ENCODE results near the gene ENTPD8.

The ENTPD8 gene

GRCh38 chr9:137482094-137482781 lies 41.1 kb upstream of the ENTPD8 start:
- peaks cover 6% of the 10 kb centered on the region for H3K36me3 ChIP-seq (ENCODE audit: control insufficient read depth, insufficient read depth, low read length, severe bottlenecking)
- peak; percentile 85 for DNase-seq (ENCODE audit: low read depth)
- H3K27me3 ChIP-seq (replicated peaks; ENCODE audit: control insufficient read depth, insufficient read depth, low read length) = no peaks in the 10 kb centered on the region
- no peak overlapping the region for H3K4me3 ChIP-seq (ENCODE audit: low read length)
- no peaks in the 10 kb centered on the region for H3K9me3 ChIP-seq (ENCODE audit: control insufficient read depth, low read length)
- no peak overlapping the region for H3K9ac ChIP-seq (ENCODE audit: low read length)
- H3K4me1 ChIP-seq (ENCODE audit: control insufficient read depth, insufficient read depth, low read length) = peaks cover 8% of the 10 kb centered on the region

DNA sequence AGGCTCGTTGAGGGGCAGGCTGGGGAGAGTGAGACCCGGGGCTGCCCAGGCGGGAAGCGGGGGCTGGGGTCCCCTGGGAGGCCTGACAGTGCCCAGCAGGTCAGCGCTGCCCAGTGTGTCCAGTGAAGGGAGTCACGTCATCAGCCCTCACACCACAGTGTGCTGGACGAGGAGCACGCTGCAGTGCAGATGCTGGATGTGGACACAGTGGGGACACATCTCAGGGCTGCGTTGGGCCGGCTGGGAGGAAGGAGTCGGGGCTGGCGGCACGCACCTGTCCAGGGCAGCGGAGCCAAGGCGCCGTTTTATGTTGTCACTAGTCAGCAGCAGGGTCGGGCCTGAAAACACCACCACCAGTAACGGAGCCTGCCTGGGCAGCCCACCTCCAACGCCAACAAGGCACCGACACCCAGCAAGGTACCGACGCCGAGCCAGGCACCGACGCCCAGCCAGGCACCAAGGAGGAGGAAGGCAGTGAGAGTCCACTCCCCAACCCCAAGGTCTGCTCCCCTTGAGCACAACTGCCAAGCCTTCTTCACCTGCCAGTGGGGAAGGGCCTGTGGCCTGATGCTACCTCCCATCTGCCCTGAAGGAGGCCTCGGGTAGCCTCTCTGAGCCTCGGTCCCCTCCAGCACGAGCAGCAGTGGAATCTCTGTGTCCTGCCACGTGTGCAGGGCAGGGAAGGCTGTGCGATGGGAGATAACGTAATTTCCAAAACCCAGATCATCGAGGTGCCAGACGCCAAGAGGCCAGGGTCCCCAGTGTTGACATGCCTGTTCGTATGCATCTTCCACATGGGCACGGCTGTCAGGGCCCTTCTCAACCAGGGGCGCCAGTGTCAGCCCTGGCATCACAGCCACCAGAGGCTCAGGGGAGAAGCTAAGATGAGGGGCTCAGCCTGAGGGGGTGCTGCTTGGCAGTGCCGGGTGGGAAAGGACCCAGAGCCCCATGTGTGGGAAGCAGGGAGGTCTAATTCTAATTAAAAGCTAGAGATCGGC lies 39.8 kb upstream of the ENTPD8 start:
- peaks cover 8% of the 10 kb centered on the region for H3K4me1 ChIP-seq (ENCODE audit: control insufficient read depth, insufficient read depth, low read length)
- H3K9ac ChIP-seq (ENCODE audit: low read length) = no peak overlapping the region
- H3K36me3 ChIP-seq (ENCODE audit: control insufficient read depth, insufficient read depth, low read length, severe bottlenecking) = peaks cover 8% of the 10 kb centered on the region
- no peak overlapping the region for H3K4me3 ChIP-seq (ENCODE audit: low read length)
- DNase-seq (ENCODE audit: low read depth) = no peak
- H3K27me3 ChIP-seq (replicated peaks; ENCODE audit: control insufficient read depth, insufficient read depth, low read length) = no peaks in the 10 kb centered on the region
- H3K9me3 ChIP-seq (ENCODE audit: control insufficient read depth, low read length) = peaks cover 6% of the 10 kb centered on the region

- Histone ChIP-seq H3K27me3 (replicated peaks; ENCODE audit: control insufficient read depth, insufficient read depth, low read length) (no peaks in the 10 kb centered on the region), H3K4me1 (ENCODE audit: control insufficient read depth, insufficient read depth, low read length) (peaks cover 8% of the 10 kb centered on the region)
- no peak for DNase-seq (ENCODE audit: low read depth)
Measured at GRCh38 chr9:137479892-137480685, 38.9 kb upstream of the ENTPD8 start.

GRCh38 chr9:137478962-137479861 lies 38.1 kb upstream of the ENTPD8 start:
- Histone ChIP-seq H3K36me3 (ENCODE audit: control insufficient read depth, insufficient read depth, low read length, severe bottlenecking) (peaks cover 13% of the 10 kb centered on the region), H3K27me3 (replicated peaks; ENCODE audit: control insufficient read depth, insufficient read depth, low read length) (no peaks in the 10 kb centered on the region), H3K4me1 (ENCODE audit: control insufficient read depth, insufficient read depth, low read length) (peaks cover 8% of the 10 kb centered on the region), H3K4me3 (ENCODE audit: low read length) (no peak overlapping the region), H3K9ac (ENCODE audit: low read length) (no peak overlapping the region), H3K9me3 (ENCODE audit: control insufficient read depth, low read length) (peaks cover 11% of the 10 kb centered on the region)
- no peak for DNase-seq (ENCODE audit: low read depth)

More at GRCh38 chr9:137479892-137480685, 38.9 kb upstream of the ENTPD8 start:
- H3K9me3 ChIP-seq (ENCODE audit: control insufficient read depth, low read length) = peaks cover 11% of the 10 kb centered on the region
- H3K9ac ChIP-seq (ENCODE audit: low read length) = no peak overlapping the region
- H3K36me3 ChIP-seq (ENCODE audit: control insufficient read depth, insufficient read depth, low read length, severe bottlenecking) = peaks cover 13% of the 10 kb centered on the region
- no peak overlapping the region for H3K4me3 ChIP-seq (ENCODE audit: low read length)

- H3K36me3 ChIP-seq (ENCODE audit: control insufficient read depth, insufficient read depth, low read length, severe bottlenecking) = peaks cover 13% of the 10 kb centered on the region
- H3K27me3 ChIP-seq (replicated peaks; ENCODE audit: control insufficient read depth, insufficient read depth, low read length) = no peaks in the 10 kb centered on the region
- peaks cover 8% of the 10 kb centered on the region for H3K4me1 ChIP-seq (ENCODE audit: control insufficient read depth, insufficient read depth, low read length)
- no peak overlapping the region for H3K9ac ChIP-seq (ENCODE audit: low read length)
- DNase-seq (ENCODE audit: low read depth) = no peak
- no peak overlapping the region for H3K4me3 ChIP-seq (ENCODE audit: low read length)
- H3K9me3 ChIP-seq (ENCODE audit: control insufficient read depth, low read length) = peaks cover 11% of the 10 kb centered on the region
Measured at GRCh38 chr9:137478613-137478961, 37.4 kb upstream of the ENTPD8 start.

DNA sequence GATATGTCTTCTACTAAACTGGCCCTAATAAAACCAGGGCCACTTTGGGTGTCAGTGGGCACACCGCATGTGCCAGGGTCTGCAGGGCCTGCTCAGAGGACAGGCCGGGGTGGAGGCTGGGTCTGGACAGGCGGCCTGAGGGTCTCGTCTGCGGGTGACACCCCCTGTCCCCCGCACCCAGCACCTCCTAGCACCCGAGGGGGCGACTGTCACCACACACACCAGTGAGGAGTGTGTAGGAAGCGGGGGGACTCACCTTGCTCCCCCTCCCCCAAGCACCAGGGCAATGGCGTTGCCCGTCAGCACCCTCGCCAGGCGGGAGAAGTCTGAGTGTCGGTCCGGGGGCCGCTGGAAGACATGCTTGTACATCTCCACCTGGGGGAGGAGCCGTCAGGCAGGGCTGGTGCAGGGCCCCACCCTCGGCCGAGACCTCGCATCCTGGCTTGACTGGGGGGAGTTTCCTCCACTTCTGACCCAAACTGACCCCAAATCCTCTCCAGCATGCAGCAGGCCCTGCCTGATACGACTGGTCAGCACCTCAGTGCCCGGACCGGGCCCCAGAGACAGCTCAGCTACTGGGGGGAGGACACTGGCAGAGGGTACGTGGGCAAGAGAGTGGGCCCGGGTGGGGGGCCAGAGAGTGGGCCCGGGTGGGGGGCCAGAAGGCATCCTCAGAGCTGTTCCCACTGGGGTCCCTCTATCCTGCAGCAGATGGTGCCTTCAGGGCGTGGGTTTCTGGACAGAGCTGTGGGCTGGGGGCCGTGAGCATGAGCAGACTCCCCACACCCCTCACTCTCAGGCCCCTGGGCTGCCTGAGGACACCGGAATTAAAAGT lies 36.8 kb upstream of the ENTPD8 start:
- H3K36me3 ChIP-seq (ENCODE audit: control insufficient read depth, insufficient read depth, low read length, severe bottlenecking) = peaks cover 13% of the 10 kb centered on the region
- peaks cover 11% of the 10 kb centered on the region for H3K9me3 ChIP-seq (ENCODE audit: control insufficient read depth, low read length)
- no peak overlapping the region for H3K4me3 ChIP-seq (ENCODE audit: low read length)
- H3K9ac ChIP-seq (ENCODE audit: low read length) = no peak overlapping the region
- no peaks in the 10 kb centered on the region for H3K27me3 ChIP-seq (replicated peaks; ENCODE audit: control insufficient read depth, insufficient read depth, low read length)
- H3K4me1 ChIP-seq (ENCODE audit: control insufficient read depth, insufficient read depth, low read length) = peaks cover 8% of the 10 kb centered on the region
- no peak for DNase-seq (ENCODE audit: low read depth)

DNA sequence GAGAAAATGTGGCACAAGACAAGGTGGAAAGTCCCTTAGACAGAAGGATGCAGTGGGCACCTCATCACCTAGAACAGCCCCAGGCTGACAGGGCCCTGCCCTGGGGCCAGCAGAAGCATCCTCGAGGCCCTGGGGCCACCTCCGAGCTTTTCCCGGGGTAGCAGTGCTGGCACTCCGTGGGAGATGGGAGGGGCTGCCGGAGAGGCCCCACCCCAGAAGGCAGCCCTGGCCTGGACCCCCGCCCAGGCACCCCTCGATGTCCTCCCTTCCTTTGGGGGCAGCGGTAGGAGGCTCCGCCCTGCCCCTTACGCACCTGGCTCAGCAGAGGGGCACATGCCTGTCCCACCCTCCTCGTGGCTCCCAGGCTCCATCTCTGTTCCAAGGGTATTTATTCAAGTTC lies 35.7 kb upstream of the ENTPD8 start:
- Histone ChIP-seq H3K4me3 (ENCODE audit: low read length) (no peak overlapping the region), H3K36me3 (ENCODE audit: control insufficient read depth, insufficient read depth, low read length, severe bottlenecking) (peaks cover 13% of the 10 kb centered on the region), H3K9me3 (ENCODE audit: control insufficient read depth, low read length) (peaks cover 11% of the 10 kb centered on the region), H3K9ac (ENCODE audit: low read length) (no peak overlapping the region), H3K27me3 (replicated peaks; ENCODE audit: control insufficient read depth, insufficient read depth, low read length) (no peaks in the 10 kb centered on the region), H3K4me1 (ENCODE audit: control insufficient read depth, insufficient read depth, low read length) (peaks cover under 1% of the 10 kb centered on the region)
- no peak for DNase-seq (ENCODE audit: low read depth)

GRCh38 chr9:137475666-137476065 lies 34.5 kb upstream of the ENTPD8 start:
- no peaks in the 10 kb centered on the region for H3K4me1 ChIP-seq (ENCODE audit: control insufficient read depth, insufficient read depth, low read length)
- H3K4me3 ChIP-seq (ENCODE audit: low read length) = no peak overlapping the region
- peaks cover 13% of the 10 kb centered on the region for H3K36me3 ChIP-seq (ENCODE audit: control insufficient read depth, insufficient read depth, low read length, severe bottlenecking)
- peaks cover 11% of the 10 kb centered on the region for H3K9me3 ChIP-seq (ENCODE audit: control insufficient read depth, low read length)
- DNase-seq (ENCODE audit: low read depth) = no peak
- H3K9ac ChIP-seq (ENCODE audit: low read length) = no peak overlapping the region
- H3K27me3 ChIP-seq (replicated peaks; ENCODE audit: control insufficient read depth, insufficient read depth, low read length) = no peaks in the 10 kb centered on the region

DNA sequence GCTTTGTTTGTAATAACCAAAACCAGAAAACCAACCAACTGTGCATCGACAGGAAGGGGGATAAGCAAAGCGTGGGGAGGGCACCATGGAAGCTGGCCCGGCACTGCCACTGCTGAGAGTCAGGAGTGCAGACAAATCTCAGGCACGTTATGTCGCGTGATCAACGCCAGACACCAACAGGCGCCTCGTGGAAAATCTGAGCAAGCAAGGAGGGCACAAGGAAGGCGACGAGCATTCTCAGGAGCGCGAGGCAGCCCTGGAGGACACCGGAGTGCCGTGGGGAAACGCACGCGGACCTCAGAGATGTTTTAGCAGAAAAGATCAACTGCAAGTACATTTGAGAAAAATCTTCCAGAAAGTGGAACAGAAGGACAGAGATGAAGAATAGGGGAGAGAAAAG lies 33.1 kb upstream of the ENTPD8 start:
- Histone ChIP-seq H3K4me3 (ENCODE audit: low read length) (no peak overlapping the region), H3K27me3 (replicated peaks; ENCODE audit: control insufficient read depth, insufficient read depth, low read length) (no peaks in the 10 kb centered on the region), H3K9me3 (ENCODE audit: control insufficient read depth, low read length) (peaks cover 11% of the 10 kb centered on the region), H3K36me3 (ENCODE audit: control insufficient read depth, insufficient read depth, low read length, severe bottlenecking) (peaks cover 10% of the 10 kb centered on the region), H3K9ac (ENCODE audit: low read length) (no peak overlapping the region), H3K4me1 (ENCODE audit: control insufficient read depth, insufficient read depth, low read length) (no peaks in the 10 kb centered on the region)
- DNase-seq (ENCODE audit: low read depth) = no peak

- H3K27me3 ChIP-seq (replicated peaks; ENCODE audit: control insufficient read depth, insufficient read depth, low read length) = no peaks in the 10 kb centered on the region
- no peak for DNase-seq (ENCODE audit: low read depth)
- H3K4me1 ChIP-seq (ENCODE audit: control insufficient read depth, insufficient read depth, low read length) = no peaks in the 10 kb centered on the region
- no peak overlapping the region for H3K9ac ChIP-seq (ENCODE audit: low read length)
- H3K4me3 ChIP-seq (ENCODE audit: low read length) = no peak overlapping the region
- H3K36me3 ChIP-seq (ENCODE audit: control insufficient read depth, insufficient read depth, low read length, severe bottlenecking) = peaks cover 5% of the 10 kb centered on the region
- H3K9me3 ChIP-seq (ENCODE audit: control insufficient read depth, low read length) = peaks cover 2% of the 10 kb centered on the region
Measured at GRCh38 chr9:137470785-137471184, 29.6 kb upstream of the ENTPD8 start.
